IPS DF 19.7 (cell line): ENCODE data around the gene ARHGEF28.

ENCODE experiments used
- DNase-seq: peaks from one replicate; pipeline ENCODE4 v3.0.0-alpha.2; 2013; ENCODE audit warnings: low read depth, low spot score

Gene ARHGEF28

GRCh38 chr5:73938280-73938937, 312.4 kb downstream of the ARHGEF28 start:
- DNase-seq, result no peak

GRCh38 chr5:73938938-73939320, 312.9 kb downstream of the ARHGEF28 start:
- DNase-seq, result no peak

- no peak for DNase-seq
Measured at GRCh38 chr5:73939557-73939956, 313.6 kb downstream of the ARHGEF28 start.

- no peak for DNase-seq
Measured at GRCh38 chr5:73940026-73940425, 314.0 kb downstream of the ARHGEF28 start.

- no peak for DNase-seq
Measured at GRCh38 chr5:73940801-73941200, 314.8 kb downstream of the ARHGEF28 start.

GRCh38 chr5:73942783-73943182, 316.8 kb downstream of the ARHGEF28 start:
- DNase-seq, result no peak

- no peak for DNase-seq
Measured at GRCh38 chr5:73943397-73943796, 317.4 kb downstream of the ARHGEF28 start.

- DNase-seq, result no peak
Measured at GRCh38 chr5:73944581-73944980, 318.6 kb downstream of the ARHGEF28 start.

GRCh38 chr5:73945505-73945904, 319.5 kb downstream of the ARHGEF28 start:
- no peak for DNase-seq

GRCh38 chr5:73946278-73946677, 320.3 kb downstream of the ARHGEF28 start:
- DNase-seq, result no peak

- DNase-seq, result no peak
Measured at GRCh38 chr5:73946919-73947602, 321.1 kb downstream of the ARHGEF28 start.

- DNase-seq, result no peak
Measured at GRCh38 chr5:73947906-73948640, 322.1 kb downstream of the ARHGEF28 start.

GRCh38 chr5:73948720-73949119, 322.7 kb downstream of the ARHGEF28 start:
- DNase-seq, result no peak

GRCh38 chr5:73950441-73950873, 324.5 kb downstream of the ARHGEF28 start:
- DNase-seq, result no peak

- DNase-seq, result no peak
Measured at GRCh38 chr5:73950912-73951430, 325.0 kb downstream of the ARHGEF28 start.

- DNase-seq, result no peak
Measured at GRCh38 chr5:73952872-73953271, 326.9 kb downstream of the ARHGEF28 start.

GRCh38 chr5:73954381-73954780, 328.4 kb downstream of the ARHGEF28 start:
- DNase-seq, result no peak

- DNase-seq, result no peak
Measured at GRCh38 chr5:73955271-73955846, 329.4 kb downstream of the ARHGEF28 start.

- no peak for DNase-seq
Measured at GRCh38 chr5:73957397-73958001, 331.5 kb downstream of the ARHGEF28 start.

- DNase-seq, result no peak
Measured at GRCh38 chr5:73958037-73958436, 332.0 kb downstream of the ARHGEF28 start.

GRCh38 chr5:73960023-73960422, 334.0 kb downstream of the ARHGEF28 start:
- no peak for DNase-seq

- no peak for DNase-seq
Measured at GRCh38 chr5:73960426-73960825, 334.4 kb downstream of the ARHGEF28 start.
